CD4-positive, CD25-positive, alpha-beta regulatory T cell (primary cell): ENCODE data around the gene MEGF9. TPM values are rescaled to one million over a fixed set of nuclear protein-coding genes. Genes with fewer than 3 reads are reported as not detected.

ENCODE experiments used
- ATAC-seq, 2 donors: fragments of 150-1000 bp; cut with Tn5 transposase; one replicate each; pipeline ENCODE4 v1.10.0; 2021; ENCODE audit warnings: low read depth in 2 of 2, moderate number of reproducible peaks in 2 of 2, moderate library complexity in 1 of 2
- DNase-seq, 3 donors: peaks; one replicate each; pipeline versions ENCODE4 v3.0.0 to v3.0.0-alpha.2; 2012 to 2022; ENCODE audit warnings: mixed read lengths in 1 of 3
- H3K27ac ChIP-seq: one replicate; pipeline ENCODE4 v1.7.0; 2013; ENCODE audit warnings: mild to moderate bottlenecking, low read length; ENCODE audit not compliant: insufficient read depth, poor library complexity, severe bottlenecking
- H3K27me3 ChIP-seq: one replicate; pipeline ENCODE4 v1.7.0; 2013; ENCODE audit warnings: low read length; ENCODE audit not compliant: control insufficient read depth, insufficient read depth
- H3K36me3 ChIP-seq: one replicate; pipeline ENCODE4 v1.7.0; 2013; ENCODE audit warnings: mild to moderate bottlenecking, low read length, moderate library complexity; ENCODE audit not compliant: control insufficient read depth, insufficient read depth
- H3K4me1 ChIP-seq: 2 replicates; pipeline ENCODE4 v1.7.0; 2013; ENCODE audit warnings: mild to moderate bottlenecking, low read length; ENCODE audit not compliant: insufficient read depth, control insufficient read depth, poor library complexity, severe bottlenecking
- H3K4me3 ChIP-seq: one replicate; pipeline ENCODE4 v1.7.0; 2013; ENCODE audit warnings: low read depth, mild to moderate bottlenecking, low read length, moderate library complexity
- H3K9me3 ChIP-seq, 2 experiments: 1 replicate in 1 of 2; 2 replicates in 1 of 2; pipeline ENCODE4 v1.7.0; 2013; ENCODE audit warnings: low read length in 2 of 2, mild to moderate bottlenecking in 1 of 2, moderate library complexity in 1 of 2; ENCODE audit not compliant: control insufficient read depth in 2 of 2
- H3K27ac Mint-ChIP-seq, 3 donors: one replicate each; pipeline ENCODE4 v1.8.0; 2020 to 2022; ENCODE audit warnings: mild to moderate bottlenecking in 3 of 3, mixed read lengths in 3 of 3, moderate library complexity in 2 of 3
- H3K27me3 Mint-ChIP-seq: one replicate; pipeline ENCODE4 v1.8.0; 2022; ENCODE audit warnings: mild to moderate bottlenecking, mixed read lengths
- H3K36me3 Mint-ChIP-seq: one replicate; pipeline ENCODE4 v1.8.0; 2020; ENCODE audit warnings: mixed read lengths
- H3K4me1 Mint-ChIP-seq, 4 donors: one replicate each; pipeline ENCODE4 v1.8.0; 2020 to 2022; ENCODE audit warnings: mixed read lengths in 4 of 4, mild to moderate bottlenecking in 1 of 4
- H3K4me3 Mint-ChIP-seq, 4 donors: one replicate each; pipeline ENCODE4 v1.8.0; 2020 to 2022; ENCODE audit warnings: mild to moderate bottlenecking in 4 of 4, mixed read lengths in 4 of 4, moderate library complexity in 3 of 4
- H3K9me3 Mint-ChIP-seq, 7 donors: one replicate each; pipeline ENCODE4 v1.8.0; 2020 to 2022; ENCODE audit warnings: mixed read lengths in 7 of 7, mild to moderate bottlenecking in 3 of 7, moderate library complexity in 2 of 7
- polyA plus RNA-seq, 4 donors: library from polyadenylated mRNA; unstranded; fragments of 300-500 nt; fragmentation: Illumina TruSeq; gene quantifications; one replicate each; pipeline ENCODE4 v1.2.3, GENCODE V29; 2021
- total RNA-seq: library from RNA; stranded (reverse); gene quantifications from one replicate; pipeline ENCODE4 v1.2.3, GENCODE V29; 2022

Gene MEGF9
- total and polyA plus RNA-seq, 5 donors from 2014 or later, result 4.6 to 17.8 (median 7.5) TPM

DNA sequence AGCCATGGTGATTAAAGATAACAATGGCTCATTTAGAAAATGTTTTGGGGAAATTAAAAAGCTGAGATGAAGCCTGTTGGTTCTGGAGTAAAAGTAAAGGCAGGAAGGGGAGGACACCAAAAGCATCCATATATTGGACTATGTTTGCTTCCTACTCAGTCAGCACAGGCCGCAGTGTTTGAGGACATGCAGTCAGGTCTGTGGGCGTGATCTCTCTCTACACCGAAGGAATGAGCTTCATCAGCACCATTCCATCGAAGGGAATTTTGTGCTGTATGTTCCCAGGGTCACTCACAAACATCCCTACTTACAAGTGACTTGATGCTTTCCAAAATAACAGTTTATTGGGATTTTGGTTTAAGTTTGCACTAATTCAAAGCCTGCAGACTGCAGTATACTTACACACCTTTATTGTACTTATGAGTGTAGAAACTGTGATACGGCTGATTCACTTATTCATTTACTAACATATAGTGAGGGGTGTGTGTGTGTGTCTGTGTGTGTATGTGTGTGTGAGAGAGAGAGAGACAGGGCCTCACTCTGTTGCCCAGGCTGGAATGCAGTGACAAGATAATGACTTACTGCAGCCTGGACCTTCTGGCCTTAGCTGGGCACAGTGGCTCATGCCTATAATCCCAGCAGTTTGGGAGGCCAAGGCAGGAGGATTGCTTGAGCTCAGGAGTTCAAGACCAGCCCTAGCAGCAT is 120.9 kb downstream of the MEGF9 start:
- Mint-ChIP-seq H3K36me3 (no peaks in the 10 kb centered on the region), H3K4me3 (no peak overlapping the region), H3K27me3 (peaks cover 12% of the 10 kb centered on the region), H3K27ac (no peak overlapping the region), H3K9me3 (peaks cover 0 to 2% (median 0%) of the 10 kb centered on the region in 7 donors), H3K4me1 (no peaks in the 10 kb centered on the region)
- no peaks in the 10 kb centered on the region for H3K27me3 ChIP-seq
- no peaks in the 10 kb centered on the region for H3K36me3 ChIP-seq
- H3K4me1 ChIP-seq, result no peaks in the 10 kb centered on the region
- H3K27ac ChIP-seq, result no peak overlapping the region
- no peak for ATAC-seq
- no peaks in the 10 kb centered on the region for H3K9me3 ChIP-seq
- no peak overlapping the region for H3K4me3 ChIP-seq
- no peak for DNase-seq

DNA sequence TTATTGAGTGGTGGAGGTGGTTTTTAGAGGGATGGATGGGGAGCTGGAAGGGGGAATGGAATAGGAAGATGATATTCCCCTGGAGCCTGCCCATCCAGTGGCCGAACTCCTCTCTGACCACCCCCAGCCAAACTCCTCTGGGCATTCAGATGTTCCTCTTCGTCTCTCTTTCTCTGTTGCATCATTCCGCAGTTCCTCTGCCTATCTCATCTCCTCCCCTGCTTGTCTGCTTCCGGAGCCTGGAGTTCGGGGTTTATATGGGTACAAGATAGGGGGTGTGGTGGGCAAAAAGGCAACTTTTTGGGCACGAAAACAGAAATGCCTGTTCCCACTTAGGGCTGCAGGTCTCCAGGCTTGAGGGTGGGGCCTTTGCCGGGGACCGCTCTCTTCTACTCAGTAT is 122.1 kb downstream of the MEGF9 start:
- H3K9me3 Mint-ChIP-seq, result peaks cover 0 to 2% (median 0%) of the 10 kb centered on the region in 7 donors
- H3K27me3 ChIP-seq, result no peaks in the 10 kb centered on the region
- H3K4me3 Mint-ChIP-seq, result no peak overlapping the region
- H3K36me3 ChIP-seq, result no peaks in the 10 kb centered on the region
- no peaks in the 10 kb centered on the region for H3K9me3 ChIP-seq
- ATAC-seq (no peak), DNase-seq (no peak)
- no peaks in the 10 kb centered on the region for H3K4me1 ChIP-seq
- H3K4me3 ChIP-seq, result no peak overlapping the region
- no peaks in the 10 kb centered on the region for H3K36me3 Mint-ChIP-seq
- H3K27ac ChIP-seq, result no peak overlapping the region
- H3K4me1 Mint-ChIP-seq, result no peaks in the 10 kb centered on the region
- no peak overlapping the region for H3K27ac Mint-ChIP-seq
- peaks cover 15% of the 10 kb centered on the region for H3K27me3 Mint-ChIP-seq

DNA sequence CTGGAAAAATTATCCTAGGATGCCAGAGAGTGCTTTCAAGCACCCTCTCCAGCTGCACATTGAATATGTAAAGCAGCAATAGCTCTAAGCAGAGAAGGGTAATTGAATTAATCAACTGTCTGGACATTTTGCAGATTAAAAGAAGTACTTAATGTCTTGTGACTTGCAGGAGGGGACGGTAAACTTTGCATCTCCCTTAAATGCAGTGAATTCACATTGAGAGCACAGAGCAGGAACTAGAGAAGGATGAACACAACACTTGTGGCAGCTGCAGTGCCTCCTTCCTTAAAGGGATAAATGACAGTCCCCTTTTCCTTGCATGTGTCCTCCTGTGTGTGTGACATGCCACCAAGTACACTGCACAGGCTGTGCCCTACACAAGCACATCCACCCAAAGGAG is 126.9 kb downstream of the MEGF9 start:
- DNase-seq (no peak), ATAC-seq (no peak)
- peaks cover 6% of the 10 kb centered on the region for H3K4me1 ChIP-seq
- Mint-ChIP-seq H3K36me3 (no peaks in the 10 kb centered on the region), H3K4me3 (no peak overlapping the region), H3K4me1 (peaks cover 0 to 15% (median 4%) of the 10 kb centered on the region in 4 donors), H3K27me3 (peaks cover 7% of the 10 kb centered on the region), H3K27ac (no peak overlapping the region), H3K9me3 (peaks cover 0 to 2% (median 0%) of the 10 kb centered on the region in 7 donors)
- H3K4me3 ChIP-seq, result no peak overlapping the region
- H3K9me3 ChIP-seq, result no peaks in the 10 kb centered on the region
- no peaks in the 10 kb centered on the region for H3K27me3 ChIP-seq
- H3K27ac ChIP-seq, result no peak overlapping the region
- no peaks in the 10 kb centered on the region for H3K36me3 ChIP-seq

DNA sequence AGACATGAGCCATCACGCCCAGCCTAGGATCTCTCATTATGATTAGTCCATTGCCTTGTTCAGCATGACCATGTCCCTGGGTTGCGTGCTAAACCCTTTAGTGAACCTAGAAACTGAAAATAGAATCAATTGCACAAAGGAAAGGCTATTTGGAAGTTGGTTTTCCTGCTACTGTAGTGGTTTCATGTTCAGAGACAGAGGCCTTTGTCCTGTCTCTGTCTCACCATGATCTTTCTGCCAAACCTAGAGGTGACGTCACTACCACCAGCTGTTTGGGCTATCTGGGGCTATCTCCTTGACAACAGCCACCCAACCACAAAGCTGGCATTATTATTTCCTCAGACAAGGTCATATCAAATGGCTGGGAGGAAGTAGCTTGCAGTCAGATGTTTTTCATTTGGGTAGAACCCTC is 130.3 kb downstream of the MEGF9 start:
- Histone ChIP-seq H3K27ac (no peak overlapping the region), H3K27me3 (no peaks in the 10 kb centered on the region), H3K36me3 (no peaks in the 10 kb centered on the region), H3K4me3 (peak overlapping the region; percentile 1), H3K4me1 (peaks cover 20% of the 10 kb centered on the region), H3K9me3 (no peaks in the 10 kb centered on the region)
- Mint-ChIP-seq H3K27ac (peak overlapping the region in 2 of 3 donors; percentile 59 to 64), H3K9me3 (peaks cover 0 to 1% (median 0%) of the 10 kb centered on the region in 7 donors), H3K4me1 (peaks cover 6 to 43% (median 16%) of the 10 kb centered on the region in 4 donors), H3K4me3 (peak overlapping the region in 1 of 4 donors; percentile 67), H3K36me3 (peaks cover 3% of the 10 kb centered on the region), H3K27me3 (peaks cover 7% of the 10 kb centered on the region)
- DNase-seq (peak; percentile 32 to 83 (median 56)), ATAC-seq (peak; percentile 13 to 23)

DNA sequence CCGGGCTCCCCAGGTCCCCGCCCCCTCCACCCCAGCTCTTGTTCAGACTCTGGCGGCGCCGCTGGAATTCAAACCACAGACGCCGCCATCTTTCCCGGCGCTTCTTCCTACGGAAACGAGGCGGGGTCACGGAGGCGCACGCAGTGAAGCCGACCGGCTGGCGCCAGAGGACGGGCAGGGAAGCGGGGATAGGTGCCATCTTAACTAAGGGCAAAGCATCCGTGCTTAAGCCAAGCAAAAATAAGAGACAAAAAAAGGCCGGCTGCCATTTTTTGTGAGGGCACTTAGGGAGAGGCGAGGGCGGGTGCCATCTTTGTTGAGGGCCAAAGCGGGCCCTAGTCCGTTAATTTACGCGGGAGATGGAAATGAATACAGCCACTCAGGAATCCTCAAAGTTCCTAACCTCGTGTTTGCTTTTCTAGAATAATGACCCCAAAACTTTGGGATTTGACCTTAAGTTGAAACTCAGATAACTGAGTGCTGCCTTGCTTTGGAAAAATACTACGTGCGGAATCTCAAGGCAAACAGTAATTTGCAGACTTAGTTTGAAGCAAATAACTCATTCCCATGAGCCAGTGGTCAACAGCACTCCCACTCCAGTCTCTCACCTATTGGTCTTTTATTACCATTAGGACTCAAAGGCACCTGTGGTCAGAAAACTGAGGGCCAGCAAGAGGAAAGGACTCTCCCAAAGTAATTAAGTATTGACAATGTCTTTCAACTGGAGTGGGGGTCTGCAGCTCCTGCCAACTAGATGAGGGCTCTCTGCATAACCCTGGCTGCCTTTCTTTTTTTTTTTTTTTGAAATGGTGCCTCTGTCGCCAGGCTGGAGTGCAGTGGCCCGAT is 134.0 kb downstream of the MEGF9 start, which contains the start of gene CDK5RAP2:
CDK5RAP2 (minus strand) TSS at position 117 of the 846 bp plus-strand sequence. CDS start 189 bp downstream, outside the sequence.
- peaks cover 3% of the 10 kb centered on the region for H3K36me3 Mint-ChIP-seq
- peaks cover 0 to 1% (median 0%) of the 10 kb centered on the region in 7 donors for H3K9me3 Mint-ChIP-seq
- no peaks in the 10 kb centered on the region for H3K27me3 ChIP-seq
- H3K9me3 ChIP-seq, result no peaks in the 10 kb centered on the region
- ATAC-seq, result peak; percentile 98
- peak within 1 kb of the TSS; percentile 93 to 95 (median 93) for H3K27ac Mint-ChIP-seq
- H3K4me3 Mint-ChIP-seq, result peak within 1 kb of the TSS; percentile 89 to 99 (median 94)
- H3K4me3 ChIP-seq, result peak within 1 kb of the TSS; percentile 90
- DNase-seq, result peak; percentile 88 to 98 (median 92)
- peak within 1 kb of the TSS; percentile 79 for H3K27ac ChIP-seq
- H3K36me3 ChIP-seq, result no peaks in the 10 kb centered on the region
- H3K27me3 Mint-ChIP-seq, result no peaks in the 10 kb centered on the region
- H3K4me1 ChIP-seq, result peaks cover 26% of the 10 kb centered on the region
- peaks cover 16 to 77% (median 39%) of the 10 kb centered on the region in 4 donors for H3K4me1 Mint-ChIP-seq

DNA sequence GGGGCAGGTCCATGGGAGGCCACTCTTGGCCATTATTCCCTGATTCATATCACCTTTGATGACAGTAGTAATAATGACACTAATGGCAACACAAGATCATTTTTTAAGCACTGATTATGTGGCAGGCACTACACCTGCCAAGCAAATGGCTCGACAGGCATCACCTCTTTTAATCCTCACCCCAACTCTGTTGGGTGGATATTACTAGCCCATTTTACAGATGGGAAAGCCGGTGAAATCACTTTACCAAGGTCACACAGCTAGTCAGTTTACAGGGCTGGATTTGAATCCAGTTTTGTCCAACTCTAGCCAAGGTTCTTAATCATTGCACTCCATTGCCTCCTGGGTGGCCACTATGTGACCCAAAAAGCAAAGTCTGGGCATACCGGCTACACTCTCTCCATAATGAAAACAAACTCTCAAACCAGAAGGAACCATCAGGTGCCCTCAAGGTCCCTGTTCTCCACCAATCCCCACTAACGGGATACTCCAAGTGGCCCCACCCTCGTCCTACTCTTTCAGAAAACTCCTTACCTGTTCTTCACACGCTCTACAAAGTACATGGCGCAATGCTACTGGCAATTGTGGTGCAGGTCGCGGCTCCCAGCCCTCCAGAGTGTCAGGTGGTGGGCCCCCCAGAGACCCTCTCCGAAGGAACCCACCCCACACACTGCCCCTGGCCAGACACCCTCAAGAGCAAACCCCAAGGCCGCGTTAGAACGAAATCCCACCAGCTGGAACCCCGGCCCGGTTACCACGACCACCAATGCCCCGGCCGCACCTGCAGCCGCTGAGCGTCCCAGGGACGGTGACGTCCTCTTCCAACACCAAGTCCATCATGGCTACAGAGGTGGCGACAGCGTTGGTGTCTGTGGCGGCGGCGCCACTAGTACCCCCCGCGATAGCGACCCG is 134.9 kb downstream of the MEGF9 start:
- peaks cover 3% of the 10 kb centered on the region for H3K36me3 Mint-ChIP-seq

DNA sequence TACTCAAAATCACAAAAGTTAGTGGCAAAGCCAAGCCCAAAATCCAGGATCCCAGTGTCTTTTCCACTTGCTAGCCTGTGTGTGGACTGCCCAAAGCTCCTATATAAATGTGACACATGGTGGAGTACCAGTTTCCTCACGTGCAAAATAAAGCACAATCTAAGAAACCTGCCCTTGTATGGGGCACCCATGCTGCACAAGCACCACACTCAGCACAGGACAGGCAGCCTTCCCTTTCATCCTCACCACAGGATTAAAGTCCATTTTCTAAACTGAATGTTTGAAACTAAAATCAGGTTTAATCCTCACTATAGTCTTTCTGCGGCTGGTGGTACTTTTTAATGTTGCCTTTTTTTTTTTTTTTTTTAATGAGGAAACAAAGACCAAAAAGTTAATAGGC is 139.8 kb downstream of the MEGF9 start:
- H3K4me1 Mint-ChIP-seq, result peaks cover 21 to 56% (median 34%) of the 10 kb centered on the region in 4 donors
- H3K36me3 Mint-ChIP-seq, result peaks cover 18% of the 10 kb centered on the region
- H3K27ac ChIP-seq, result no peak overlapping the region
- no peaks in the 10 kb centered on the region for H3K27me3 Mint-ChIP-seq
- no peaks in the 10 kb centered on the region for H3K9me3 Mint-ChIP-seq
- H3K9me3 ChIP-seq, result no peaks in the 10 kb centered on the region
- no peak for ATAC-seq
- no peak overlapping the region for H3K4me3 ChIP-seq
- no peak overlapping the region for H3K4me3 Mint-ChIP-seq
- no peaks in the 10 kb centered on the region for H3K27me3 ChIP-seq
- peak overlapping the region in 1 of 3 donors; percentile 20 for H3K27ac Mint-ChIP-seq
- H3K4me1 ChIP-seq, result peaks cover 11% of the 10 kb centered on the region
- peaks cover 27% of the 10 kb centered on the region for H3K36me3 ChIP-seq
- DNase-seq, result no peak

More for the DNA sequence above, 134.9 kb downstream of the MEGF9 start:
- Histone ChIP-seq H3K27ac (peak overlapping the region; percentile 79), H3K9me3 (no peaks in the 10 kb centered on the region), H3K27me3 (no peaks in the 10 kb centered on the region), H3K36me3 (no peaks in the 10 kb centered on the region), H3K4me3 (peak overlapping the region; percentile 90), H3K4me1 (peaks cover 25% of the 10 kb centered on the region)
- no peak for ATAC-seq
- DNase-seq, result no peak
- peak overlapping the region; percentile 93 to 95 (median 93) for H3K27ac Mint-ChIP-seq
- H3K27me3 Mint-ChIP-seq, result no peaks in the 10 kb centered on the region
- peaks cover 0 to 1% (median 0%) of the 10 kb centered on the region in 7 donors for H3K9me3 Mint-ChIP-seq
- peaks cover 16 to 79% (median 38%) of the 10 kb centered on the region in 4 donors for H3K4me1 Mint-ChIP-seq
- peak overlapping the region; percentile 89 to 99 (median 94) for H3K4me3 Mint-ChIP-seq
